Calu3 (cell line): ENCODE measurements around the gene CST3. TPM values are rescaled to one million over a fixed set of nuclear protein-coding genes. Genes with fewer than 3 reads are reported as not detected.

Source experiments
- BruUV-seq: library from RNA; stranded (reverse); fragments of 400-500 nt; replicated peaks from 2 replicates; lab custom pipeline; 2021; lab: Mats Ljungman, UMichigan
- CTCF ChIA-PET: fragments of 300-600 bp; sonication (Branson Sonifier 250); formaldehyde crosslinking; loops from one replicate; lab custom pipeline; 2022; ENCODE audit warnings: antibody characterized with exemption; lab: Charles Lee
- DNase-seq: peaks from one replicate; pipeline ENCODE4 v3.0.0; 2022
- H3K27ac Mint-ChIP-seq: one replicate; pipeline ENCODE4 v1.8.0; 2022; ENCODE audit warnings: mixed read lengths; ENCODE audit not compliant: unreplicated experiment
- H3K27me3 Mint-ChIP-seq: one replicate; pipeline ENCODE4 v1.8.0; 2022; ENCODE audit warnings: mixed read lengths; ENCODE audit not compliant: unreplicated experiment
- H3K36me3 Mint-ChIP-seq: one replicate; pipeline ENCODE4 v1.8.0; 2022; ENCODE audit warnings: mild to moderate bottlenecking, moderate library complexity, mixed read lengths; ENCODE audit not compliant: insufficient read depth, unreplicated experiment
- H3K4me1 Mint-ChIP-seq: one replicate; pipeline ENCODE4 v1.8.0; 2022; ENCODE audit warnings: mild to moderate bottlenecking, low read depth, mixed read lengths; ENCODE audit not compliant: unreplicated experiment
- H3K4me3 Mint-ChIP-seq: one replicate; pipeline ENCODE4 v1.8.0; 2022; ENCODE audit warnings: mild to moderate bottlenecking, low read depth, moderate library complexity, mixed read lengths; ENCODE audit not compliant: unreplicated experiment
- H3K9me3 Mint-ChIP-seq: one replicate; pipeline ENCODE4 v1.8.0; 2022; ENCODE audit warnings: low read depth, mixed read lengths; ENCODE audit not compliant: unreplicated experiment
- intact Hi-C: fragments of 100-400 bp; cut with micrococcal nuclease; formaldehyde crosslinking; loops from one replicate; pipeline ENCODE4 v1.10.0; 2022; ENCODE audit not compliant: unreplicated experiment
- total RNA-seq: library from RNA; stranded (reverse); gene quantifications from 2 replicates; pipeline ENCODE4 v1.2.3, GENCODE V29; 2022
- TF ChIP-seq, protein P1 (sequence below): fragments of 200-600 bp; IDR thresholded peaks from one replicate; pipeline ENCODE4 v1.8.0; 2022; ENCODE audit warnings: antibody characterized with exemption; ENCODE audit not compliant: unreplicated experiment

Gene CST3
- total RNA-seq, 1 experiment from 2014 or later: 95.7 TPM

DNA sequence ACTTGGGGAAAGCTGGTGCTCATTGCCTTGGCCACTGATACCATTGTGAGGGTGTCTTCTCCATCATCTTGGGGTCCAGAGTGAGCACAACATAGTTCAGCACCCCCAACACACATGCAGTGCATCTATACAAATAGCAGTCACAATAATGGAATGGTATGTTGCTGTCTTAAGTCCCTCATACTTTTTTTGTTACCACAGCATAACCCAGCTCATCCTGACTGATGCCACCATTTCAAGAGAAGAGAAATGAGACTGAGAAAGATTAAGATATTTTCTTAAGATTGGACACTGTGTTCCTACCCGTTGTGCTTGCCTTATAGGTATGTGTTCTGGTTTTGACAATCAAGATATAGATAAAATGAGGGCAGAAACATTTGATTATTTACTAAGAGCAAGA, 35.5 kb upstream of the CST3 start:
- Mint-ChIP-seq H3K4me1 (no peaks in the 10 kb centered on the region), H3K9me3 (no peaks in the 10 kb centered on the region), H3K27ac (no peak overlapping the region), H3K27me3 (no peaks in the 10 kb centered on the region), H3K4me3 (no peak overlapping the region), H3K36me3 (no peaks in the 10 kb centered on the region)
- TF ChIP-seq, protein P1, sequence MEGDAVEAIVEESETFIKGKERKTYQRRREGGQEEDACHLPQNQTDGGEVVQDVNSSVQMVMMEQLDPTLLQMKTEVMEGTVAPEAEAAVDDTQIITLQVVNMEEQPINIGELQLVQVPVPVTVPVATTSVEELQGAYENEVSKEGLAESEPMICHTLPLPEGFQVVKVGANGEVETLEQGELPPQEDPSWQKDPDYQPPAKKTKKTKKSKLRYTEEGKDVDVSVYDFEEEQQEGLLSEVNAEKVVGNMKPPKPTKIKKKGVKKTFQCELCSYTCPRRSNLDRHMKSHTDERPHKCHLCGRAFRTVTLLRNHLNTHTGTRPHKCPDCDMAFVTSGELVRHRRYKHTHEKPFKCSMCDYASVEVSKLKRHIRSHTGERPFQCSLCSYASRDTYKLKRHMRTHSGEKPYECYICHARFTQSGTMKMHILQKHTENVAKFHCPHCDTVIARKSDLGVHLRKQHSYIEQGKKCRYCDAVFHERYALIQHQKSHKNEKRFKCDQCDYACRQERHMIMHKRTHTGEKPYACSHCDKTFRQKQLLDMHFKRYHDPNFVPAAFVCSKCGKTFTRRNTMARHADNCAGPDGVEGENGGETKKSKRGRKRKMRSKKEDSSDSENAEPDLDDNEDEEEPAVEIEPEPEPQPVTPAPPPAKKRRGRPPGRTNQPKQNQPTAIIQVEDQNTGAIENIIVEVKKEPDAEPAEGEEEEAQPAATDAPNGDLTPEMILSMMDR: no peak
- BruUV-seq: no TSS peak
- DNase-seq: no peak
- CTCF ChIA-PET: no interaction called here
- intact Hi-C loops: no loop called here

DNA sequence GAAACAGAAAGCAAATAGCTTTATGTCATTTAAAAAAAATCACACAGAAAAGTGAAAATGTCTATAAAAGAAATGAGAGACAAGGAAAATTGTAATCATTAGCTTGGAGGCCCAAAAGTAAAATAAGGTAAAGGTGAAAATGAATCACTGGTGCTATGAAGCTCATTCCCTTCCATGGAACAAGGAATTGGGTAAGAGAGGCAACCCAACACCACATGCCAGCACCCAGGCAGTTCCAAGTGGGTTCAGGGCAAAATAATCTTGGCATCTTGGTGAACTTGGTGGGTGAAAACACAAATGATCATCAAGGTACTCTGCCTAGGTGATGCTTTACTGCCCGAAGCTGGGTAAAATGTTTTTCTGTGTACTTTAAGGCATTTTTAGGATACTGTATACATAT, 34.4 kb upstream of the CST3 start:
- no peak for DNase-seq
- H3K27ac Mint-ChIP-seq: no peak overlapping the region
- H3K4me1 Mint-ChIP-seq: no peaks in the 10 kb centered on the region
- no peak overlapping the region for H3K4me3 Mint-ChIP-seq
- BruUV-seq: no TSS peak
- CTCF ChIA-PET: no interaction called here
- TF ChIP-seq, protein P1: no peak
- no peaks in the 10 kb centered on the region for H3K9me3 Mint-ChIP-seq
- intact Hi-C loops: no loop called here
- H3K36me3 Mint-ChIP-seq: no peaks in the 10 kb centered on the region
- no peaks in the 10 kb centered on the region for H3K27me3 Mint-ChIP-seq

DNA sequence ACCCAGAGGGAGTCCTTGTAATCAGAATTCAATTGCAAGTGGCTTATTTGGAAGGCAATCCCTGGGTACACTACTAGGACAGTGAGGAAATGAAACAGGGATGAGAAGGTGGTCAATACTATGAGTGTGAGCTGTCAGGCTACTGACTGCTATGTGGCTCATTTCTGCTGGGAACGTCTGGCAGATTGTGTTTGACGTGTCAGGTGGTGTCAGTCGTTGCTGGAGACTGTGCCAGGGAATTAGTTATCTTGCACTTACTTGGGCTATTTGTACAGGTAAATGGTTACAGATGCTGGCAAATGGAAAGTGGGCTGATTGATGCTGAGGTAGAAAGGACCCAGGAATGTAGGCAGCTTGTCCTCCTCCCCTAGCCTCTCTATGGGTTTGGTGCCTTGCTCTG, 33.7 kb upstream of the CST3 start:
- H3K4me1 Mint-ChIP-seq: no peaks in the 10 kb centered on the region
- TF ChIP-seq, protein P1: no peak
- no peaks in the 10 kb centered on the region for H3K36me3 Mint-ChIP-seq
- BruUV-seq: no TSS peak
- no peaks in the 10 kb centered on the region for H3K27me3 Mint-ChIP-seq
- DNase-seq: no peak
- CTCF ChIA-PET: no interaction called here
- intact Hi-C loops: no loop called here
- H3K4me3 Mint-ChIP-seq: no peak overlapping the region
- no peak overlapping the region for H3K27ac Mint-ChIP-seq
- H3K9me3 Mint-ChIP-seq: no peaks in the 10 kb centered on the region

DNA sequence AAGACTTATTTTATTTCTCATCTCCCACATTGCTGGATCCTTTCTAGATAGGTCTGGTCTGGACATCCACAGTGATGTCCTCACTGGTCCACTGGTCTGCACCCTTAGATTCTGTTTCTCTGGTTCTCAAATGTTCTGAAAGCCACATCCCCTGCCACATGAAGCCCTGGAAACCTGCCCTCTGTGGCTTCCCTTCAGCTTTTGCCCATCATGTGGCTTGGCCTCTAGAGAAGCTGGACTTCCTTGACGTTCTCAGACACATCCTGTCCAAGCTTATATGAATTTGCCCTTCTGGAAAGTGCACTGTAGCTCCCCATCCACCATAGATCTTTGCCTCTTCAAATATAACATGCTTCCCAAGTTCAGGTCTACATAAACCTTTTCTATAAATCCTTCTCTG, 32.6 kb upstream of the CST3 start:
- Mint-ChIP-seq H3K4me1 (no peaks in the 10 kb centered on the region), H3K27ac (no peak overlapping the region), H3K9me3 (no peaks in the 10 kb centered on the region), H3K27me3 (no peaks in the 10 kb centered on the region), H3K36me3 (no peaks in the 10 kb centered on the region), H3K4me3 (no peak overlapping the region)
- TF ChIP-seq, protein P1: no peak
- no peak for DNase-seq
- no TSS peak for BruUV-seq
- intact Hi-C loops: no loop called here
- CTCF ChIA-PET: no interaction called here
